CD4-positive, alpha-beta T cell (primary cell): ENCODE data around the gene OSBPL5. TPM values are rescaled to one million over a fixed set of nuclear protein-coding genes. Genes with fewer than 3 reads are reported as not detected.

ENCODE experiments used
- ATAC-seq: fragments of 200-7000 bp; cut with Tn5 transposase; one replicate; pipeline ENCODE4 v1.10.0; 2022; ENCODE audit warnings: mild to moderate bottlenecking; ENCODE audit not compliant: poor library complexity
- CTCF ChIA-PET: fragments of 350-600 bp; sonication (Branson Sonifier 250); formaldehyde crosslinking; loops from one replicate; lab custom pipeline; 2021; ENCODE audit warnings: antibody characterized with exemption, inconsistent platforms; lab: Charles Lee
- POLR2A ChIA-PET: fragments of 350-600 bp; sonication (Branson Sonifier 250); formaldehyde crosslinking; loops from one replicate; lab custom pipeline; 2021; ENCODE audit warnings: antibody characterized with exemption, inconsistent platforms; lab: Charles Lee
- DNase-seq, 14 experiments: peaks; one replicate each; pipeline ENCODE4 v3.0.0-alpha.2; 2013 to 2020; ENCODE audit warnings: mixed read lengths in 2 of 14
- H3K27ac ChIP-seq, 2 donors: one replicate each; pipeline versions ENCODE4 v1.5.1 to v1.7.0; 2013; ENCODE audit warnings: low read length in 2 of 2, low read depth in 1 of 2, mild to moderate bottlenecking in 1 of 2
- H3K27me3 ChIP-seq, 2 experiments: 1 replicate in 1 of 2; 2 replicates in 1 of 2; pipeline versions ENCODE4 v1.6.1 to v1.7.0; 2013; ENCODE audit warnings: low read length in 2 of 2, control low read depth in 1 of 2, mild to moderate bottlenecking in 1 of 2, moderate library complexity in 1 of 2; ENCODE audit not compliant: insufficient read depth in 2 of 2, control insufficient read depth in 1 of 2
- H3K36me3 ChIP-seq: one replicate; pipeline ENCODE4 v1.6.1; 2013; ENCODE audit warnings: low read length, control low read depth; ENCODE audit not compliant: insufficient read depth
- H3K4me1 ChIP-seq: one replicate; pipeline ENCODE4 v1.6.1; 2013; ENCODE audit warnings: low read length, control low read depth; ENCODE audit not compliant: insufficient read depth
- H3K4me3 ChIP-seq: one replicate; pipeline ENCODE4 v1.5.1; 2013; ENCODE audit warnings: mild to moderate bottlenecking, low read length, moderate library complexity
- H3K9me3 ChIP-seq, 2 experiments: 1 replicate in 1 of 2; 2 replicates in 1 of 2; pipeline versions ENCODE4 v1.6.1 to v1.7.0; 2013; ENCODE audit warnings: low read length in 2 of 2, mild to moderate bottlenecking in 2 of 2, control low read depth in 1 of 2, moderate library complexity in 1 of 2; ENCODE audit not compliant: control insufficient read depth in 1 of 2, insufficient read depth in 1 of 2
- H3K27ac Mint-ChIP-seq: one replicate; pipeline ENCODE4 v1.8.0; 2020; ENCODE audit warnings: mixed read lengths
- H3K27me3 Mint-ChIP-seq: one replicate; pipeline ENCODE4 v1.8.0; 2021; ENCODE audit warnings: mixed read lengths
- H3K36me3 Mint-ChIP-seq: one replicate; pipeline ENCODE4 v1.8.0; 2021; ENCODE audit warnings: low read depth, mixed read lengths
- H3K4me1 Mint-ChIP-seq: one replicate; pipeline ENCODE4 v1.8.0; 2021; ENCODE audit warnings: low read depth, mixed read lengths
- H3K4me3 Mint-ChIP-seq: one replicate; pipeline ENCODE4 v1.8.0; 2020; ENCODE audit warnings: mild to moderate bottlenecking, mixed read lengths
- H3K9me3 Mint-ChIP-seq: one replicate; pipeline ENCODE4 v1.8.0; 2020; ENCODE audit warnings: mixed read lengths
- intact Hi-C, 2 experiments: fragments of 100-400 bp; cut with DNase I in 1 of 2; cut with micrococcal nuclease in 1 of 2; formaldehyde crosslinking; loops; one replicate each; pipeline versions ENCODE4 v1.15.1 to v1.9.0; 2023 to 2025; cut with DNase I, micrococcal nuclease
- total RNA-seq, 174 experiments: library from RNA in 2 of 174; stranded (reverse) in 2 of 174; gene quantifications; one replicate each; pipeline ENCODE4 v1.2.3 and lab custom pipeline; 2021 to 2026
- TF ChIP-seq, protein P1 (sequence below): fragments of 200-600 bp; IDR thresholded peaks from one replicate; pipeline ENCODE4 v1.8.0; 2022; ENCODE audit warnings: antibody characterized with exemption, mild to moderate bottlenecking

OSBPL5 gene
- total RNA-seq, 2 experiments from 2014 or later = 6.7 to 9.1 TPM

DNA sequence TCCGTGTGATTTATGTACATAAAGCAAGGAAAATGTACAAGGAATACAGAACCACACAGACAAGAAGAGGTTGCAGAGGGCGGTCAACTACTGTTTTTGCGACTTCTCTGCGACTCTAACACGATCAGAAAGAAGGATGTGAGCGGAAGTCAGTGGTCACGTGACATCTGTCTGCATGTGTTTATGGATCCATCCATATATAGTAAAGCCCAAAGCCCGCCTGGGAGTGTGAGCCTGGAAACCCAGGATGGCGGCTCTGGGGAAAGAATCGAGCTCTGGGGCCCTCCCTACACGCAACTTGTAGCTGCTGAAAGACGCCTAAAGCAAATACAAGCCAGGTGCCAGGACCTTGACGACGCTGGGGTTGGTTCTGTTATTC, 8.8 kb downstream of the OSBPL5 start:
- H3K27me3 Mint-ChIP-seq = peaks cover 4% of the 10 kb centered on the region
- peaks cover 4% of the 10 kb centered on the region for H3K4me1 ChIP-seq
- no peaks in the 10 kb centered on the region for H3K36me3 Mint-ChIP-seq
- peaks cover 0 to 6% of the 10 kb centered on the region in 2 experiments for H3K27me3 ChIP-seq
- no peak overlapping the region for H3K27ac Mint-ChIP-seq
- DNase-seq = no peak
- no peak overlapping the region for H3K27ac ChIP-seq
- peaks cover 6% of the 10 kb centered on the region for H3K4me1 Mint-ChIP-seq
- intact Hi-C loops = no loop called here
- no peak for ATAC-seq
- peaks cover 0 to 17% of the 10 kb centered on the region in 2 experiments for H3K9me3 ChIP-seq
- ChIA-PET CTCF (no interaction called here), POLR2A (no interaction called here)
- H3K36me3 ChIP-seq = no peaks in the 10 kb centered on the region
- no peaks in the 10 kb centered on the region for H3K9me3 Mint-ChIP-seq
- H3K4me3 ChIP-seq = no peak overlapping the region
- TF ChIP-seq, protein P1, sequence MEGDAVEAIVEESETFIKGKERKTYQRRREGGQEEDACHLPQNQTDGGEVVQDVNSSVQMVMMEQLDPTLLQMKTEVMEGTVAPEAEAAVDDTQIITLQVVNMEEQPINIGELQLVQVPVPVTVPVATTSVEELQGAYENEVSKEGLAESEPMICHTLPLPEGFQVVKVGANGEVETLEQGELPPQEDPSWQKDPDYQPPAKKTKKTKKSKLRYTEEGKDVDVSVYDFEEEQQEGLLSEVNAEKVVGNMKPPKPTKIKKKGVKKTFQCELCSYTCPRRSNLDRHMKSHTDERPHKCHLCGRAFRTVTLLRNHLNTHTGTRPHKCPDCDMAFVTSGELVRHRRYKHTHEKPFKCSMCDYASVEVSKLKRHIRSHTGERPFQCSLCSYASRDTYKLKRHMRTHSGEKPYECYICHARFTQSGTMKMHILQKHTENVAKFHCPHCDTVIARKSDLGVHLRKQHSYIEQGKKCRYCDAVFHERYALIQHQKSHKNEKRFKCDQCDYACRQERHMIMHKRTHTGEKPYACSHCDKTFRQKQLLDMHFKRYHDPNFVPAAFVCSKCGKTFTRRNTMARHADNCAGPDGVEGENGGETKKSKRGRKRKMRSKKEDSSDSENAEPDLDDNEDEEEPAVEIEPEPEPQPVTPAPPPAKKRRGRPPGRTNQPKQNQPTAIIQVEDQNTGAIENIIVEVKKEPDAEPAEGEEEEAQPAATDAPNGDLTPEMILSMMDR = no peak
- no peak overlapping the region for H3K4me3 Mint-ChIP-seq

DNA sequence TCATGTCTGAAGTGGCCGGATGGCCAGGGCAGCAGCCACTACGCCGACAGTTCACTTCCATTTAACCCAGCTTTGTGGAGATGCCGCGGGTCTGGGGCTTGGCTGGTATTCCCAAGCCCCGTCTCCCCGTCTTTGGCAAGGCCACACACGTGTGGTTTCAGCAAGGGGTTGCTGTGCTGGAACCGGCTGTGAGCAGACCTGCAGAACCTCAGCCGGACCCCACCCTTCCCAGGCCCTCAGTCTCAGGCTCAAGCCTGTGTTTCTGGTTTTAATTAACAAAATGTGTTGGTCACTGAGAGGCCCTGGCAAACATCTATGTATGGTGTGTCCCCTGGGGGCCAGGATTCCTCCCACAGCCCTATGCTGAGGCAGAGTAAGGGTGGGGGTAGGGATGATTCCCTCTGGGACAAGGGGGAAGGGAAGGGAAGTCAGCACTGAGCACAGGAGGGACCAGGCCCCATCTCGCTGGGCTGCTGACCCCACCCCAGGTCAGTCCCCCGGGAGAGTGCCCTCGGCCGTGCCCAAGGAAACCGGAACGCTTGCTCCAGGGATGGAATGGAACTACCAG, 9.3 kb downstream of the OSBPL5 start:
- no peaks in the 10 kb centered on the region for H3K36me3 ChIP-seq
- H3K4me3 ChIP-seq = no peak overlapping the region
- no peaks in the 10 kb centered on the region for H3K36me3 Mint-ChIP-seq
- peaks cover 4% of the 10 kb centered on the region for H3K4me1 ChIP-seq
- TF ChIP-seq, protein P1 = no peak
- no peaks in the 10 kb centered on the region for H3K27me3 Mint-ChIP-seq
- DNase-seq (peak in 1 of 14 experiments; percentile 1), ATAC-seq (no peak)
- H3K27ac ChIP-seq = no peak overlapping the region
- H3K27me3 ChIP-seq = peaks cover 0 to 4% of the 10 kb centered on the region in 2 experiments
- ChIA-PET CTCF (no interaction called here), POLR2A (no interaction called here)
- peaks cover 0 to 17% of the 10 kb centered on the region in 2 experiments for H3K9me3 ChIP-seq
- peaks cover under 1% of the 10 kb centered on the region for H3K4me1 Mint-ChIP-seq
- intact Hi-C loops = no loop called here
- H3K9me3 Mint-ChIP-seq = no peaks in the 10 kb centered on the region
- no peak overlapping the region for H3K27ac Mint-ChIP-seq
- no peak overlapping the region for H3K4me3 Mint-ChIP-seq

DNA sequence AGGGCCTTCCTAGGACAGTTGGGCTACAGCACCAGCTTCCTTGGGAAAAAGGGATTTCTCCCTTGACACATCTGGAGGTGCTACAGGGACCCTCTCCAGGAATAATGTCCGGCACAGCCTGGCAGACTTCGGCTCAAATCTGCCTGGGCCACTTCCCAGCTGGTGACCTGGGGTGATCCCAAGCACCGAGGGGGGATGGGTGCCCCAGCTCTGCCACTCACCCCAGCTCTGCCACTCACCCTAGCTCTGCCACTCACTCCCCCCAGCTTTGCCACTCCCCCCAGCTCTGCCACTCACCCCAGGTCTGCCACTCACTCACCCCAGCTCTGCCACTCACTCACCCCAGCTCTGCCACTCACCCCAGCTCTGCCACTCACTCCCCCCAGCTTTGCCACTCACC, 9.9 kb downstream of the OSBPL5 start:
- peaks cover 0 to 2% of the 10 kb centered on the region in 2 experiments for H3K27me3 ChIP-seq
- Mint-ChIP-seq H3K27ac (no peak overlapping the region), H3K36me3 (no peaks in the 10 kb centered on the region), H3K9me3 (no peaks in the 10 kb centered on the region), H3K4me3 (no peak overlapping the region), H3K27me3 (no peaks in the 10 kb centered on the region), H3K4me1 (no peaks in the 10 kb centered on the region)
- no peak for ATAC-seq
- ChIA-PET POLR2A (no interaction called here), CTCF (no interaction called here)
- no peak overlapping the region for H3K27ac ChIP-seq
- TF ChIP-seq, protein P1 = no peak
- intact Hi-C loops = no loop called here
- peaks cover 0 to 17% of the 10 kb centered on the region in 2 experiments for H3K9me3 ChIP-seq
- no peaks in the 10 kb centered on the region for H3K36me3 ChIP-seq
- H3K4me1 ChIP-seq = peaks cover 3% of the 10 kb centered on the region
- H3K4me3 ChIP-seq = no peak overlapping the region
- peak in 1 of 14 experiments; percentile 0 for DNase-seq
